ENCODE results near the gene TMEM183A.

TMEM183A gene

GRCh38 chr1:203028784-203029553 lies 21.8 kb downstream of the TMEM183A start:
- DNase-seq (ENCODE audit: low read depth), result no peak

DNA sequence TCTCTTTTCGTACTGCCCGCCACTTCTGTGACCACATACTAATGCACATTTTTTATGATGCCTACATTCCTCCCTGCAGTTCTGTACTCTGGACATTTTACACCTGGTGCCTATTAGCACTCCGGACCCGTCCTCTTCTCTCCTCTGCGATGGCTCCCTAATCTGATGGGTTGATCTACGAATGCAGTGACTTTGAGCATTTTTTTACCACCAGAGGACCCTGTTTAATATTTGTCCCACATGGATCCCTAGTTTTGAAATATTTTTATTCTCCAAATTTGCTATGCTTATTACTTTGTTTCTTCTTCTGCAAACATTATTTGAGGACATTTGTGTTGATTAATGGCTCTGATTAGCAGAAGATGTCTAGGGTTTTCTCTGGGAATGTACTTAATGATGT lies 24.3 kb downstream of the TMEM183A start:
- no peak for DNase-seq (ENCODE audit: low read depth)

DNA sequence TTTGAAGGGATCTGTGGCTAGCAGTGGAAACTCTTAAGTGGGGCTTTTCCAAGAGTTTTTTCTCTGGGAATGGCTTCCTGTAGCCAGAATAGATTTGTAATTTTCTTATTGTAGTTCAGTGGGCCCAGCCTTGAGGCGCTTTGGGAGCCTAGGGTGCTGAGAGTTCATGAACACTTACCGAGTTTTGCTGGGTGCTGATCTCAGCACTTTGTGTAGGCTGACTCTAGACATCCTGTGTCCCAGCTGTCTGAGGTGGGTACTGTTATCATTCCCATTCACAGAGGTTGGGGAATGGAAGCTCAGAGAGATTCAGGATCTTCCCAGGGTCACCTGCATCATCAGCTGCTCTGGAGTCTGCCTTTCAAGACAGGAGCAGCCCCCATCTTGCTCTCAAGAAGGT lies 26.1 kb downstream of the TMEM183A start:
- DNase-seq (ENCODE audit: low read depth), result no peak

- DNase-seq (ENCODE audit: low read depth), result no peak
Measured at GRCh38 chr1:203033917-203034316, 26.7 kb downstream of the TMEM183A start.

DNA sequence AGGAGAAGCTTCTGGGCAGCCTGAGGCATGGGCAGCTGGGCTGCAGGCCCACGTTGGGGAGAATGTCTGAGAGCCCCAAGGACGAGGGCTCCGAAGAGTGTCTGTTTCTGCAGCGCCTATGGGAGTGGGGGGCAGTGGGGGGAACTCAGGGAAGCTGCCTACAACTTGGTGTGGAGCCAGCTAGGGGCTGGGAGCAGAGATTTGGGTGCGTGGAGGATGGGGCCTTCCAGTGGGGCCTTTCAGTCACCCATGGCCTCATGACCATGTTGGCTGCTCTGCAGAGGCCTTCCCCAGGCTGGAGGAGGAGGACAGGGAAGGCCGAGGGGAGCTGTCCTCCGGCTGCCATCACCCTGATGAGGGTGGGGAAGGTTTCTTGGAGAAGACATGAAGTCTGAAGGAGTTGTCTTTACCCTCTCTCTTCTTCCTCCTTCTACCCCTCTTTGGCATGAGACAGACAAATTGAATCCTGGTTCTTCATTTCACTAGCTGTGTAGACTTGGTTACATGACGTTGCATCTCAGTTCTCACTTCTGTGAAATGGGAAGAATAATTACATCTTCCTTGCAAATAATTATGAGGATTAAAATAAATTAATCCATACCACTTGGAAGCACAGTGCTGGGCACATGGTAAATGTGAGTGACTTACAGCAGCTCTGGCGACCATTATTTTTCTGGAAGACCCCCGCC lies 27.4 kb downstream of the TMEM183A start:
- no peak for DNase-seq (ENCODE audit: low read depth)

GRCh38 chr1:203035111-203036000 lies 28.2 kb downstream of the TMEM183A start:
- no peak for DNase-seq (ENCODE audit: low read depth)

- no peak for DNase-seq (ENCODE audit: low read depth)
Measured at GRCh38 chr1:203036135-203036534, 29.0 kb downstream of the TMEM183A start.

- no peak for DNase-seq (ENCODE audit: low read depth)
Measured at GRCh38 chr1:203036537-203036936, 29.4 kb downstream of the TMEM183A start.

- no peak for DNase-seq (ENCODE audit: low read depth)
Measured at GRCh38 chr1:203037509-203038190, 30.5 kb downstream of the TMEM183A start.

DNA sequence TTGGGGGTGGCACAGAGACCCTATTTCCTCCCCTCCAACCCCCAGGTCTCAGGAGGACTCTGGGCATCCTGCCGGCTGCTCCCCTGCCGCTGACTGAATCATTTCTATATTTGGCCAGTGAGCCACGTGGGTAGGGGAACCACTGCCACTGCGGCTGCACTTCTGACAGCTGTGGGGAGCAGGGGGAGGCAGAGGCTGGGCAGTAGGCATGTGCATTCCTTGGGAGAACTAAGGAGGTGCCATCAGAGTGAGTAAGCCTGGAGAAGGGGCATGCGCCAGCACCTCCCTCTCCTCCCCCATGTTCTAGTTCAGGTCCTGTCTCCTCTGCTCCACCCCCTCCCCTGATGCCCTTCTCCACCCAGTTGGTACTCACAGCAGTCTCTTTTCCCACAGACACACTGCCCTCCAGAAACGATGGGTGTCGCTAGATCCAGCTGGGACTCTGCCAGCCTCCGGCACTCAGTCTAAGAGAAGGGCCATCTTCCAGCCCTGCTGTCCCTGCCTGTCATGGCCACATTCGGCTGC lies 31.1 kb downstream of the TMEM183A start:
- DNase-seq (ENCODE audit: low read depth), result no peak

- peak; percentile 46 for DNase-seq (ENCODE audit: low read depth)
Measured at GRCh38 chr1:203038891-203039608, 31.9 kb downstream of the TMEM183A start.

DNA sequence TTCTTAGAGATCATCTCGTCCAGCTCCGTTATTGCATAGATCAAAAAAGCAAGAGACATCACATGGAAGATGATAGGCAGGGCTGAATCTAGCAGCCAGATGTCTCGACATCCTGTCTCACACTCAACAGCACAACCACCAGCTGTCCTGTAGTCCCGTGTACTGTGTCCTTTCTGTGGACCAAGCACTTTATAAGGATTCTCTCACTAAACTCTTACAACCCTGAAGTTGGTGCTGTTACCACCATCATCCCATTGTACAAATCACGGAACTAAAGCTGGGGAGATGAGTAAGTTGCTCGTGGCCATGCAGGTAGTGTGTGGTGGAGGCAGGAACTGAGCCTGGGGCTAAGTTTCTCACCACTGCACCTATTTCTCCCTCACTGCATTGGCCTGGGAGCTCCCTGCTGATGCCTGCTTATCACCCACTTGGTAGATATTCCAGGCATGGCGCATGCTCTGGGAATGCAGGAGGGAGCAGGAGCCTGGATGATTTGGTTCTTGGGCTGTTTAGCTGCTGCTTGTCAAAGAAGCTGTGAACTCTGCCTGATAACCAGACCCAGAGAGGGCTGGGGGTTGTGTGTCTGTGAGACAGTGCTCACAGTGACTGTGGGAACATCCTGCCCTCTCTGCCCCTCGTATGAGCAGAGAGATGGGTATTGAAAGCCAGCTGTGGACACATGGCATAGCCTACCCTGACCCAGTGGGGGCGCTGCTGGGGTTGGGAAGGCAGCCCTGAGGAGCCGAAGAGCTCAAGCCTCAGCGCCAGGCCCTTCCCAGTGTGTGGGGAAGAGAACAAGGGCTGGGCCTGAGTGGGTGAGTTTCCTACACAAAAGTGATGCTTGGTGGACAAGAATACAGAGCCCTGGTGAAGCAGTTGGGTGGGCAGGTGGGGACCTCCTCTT lies 32.7 kb downstream of the TMEM183A start:
- no peak for DNase-seq (ENCODE audit: low read depth)

DNA sequence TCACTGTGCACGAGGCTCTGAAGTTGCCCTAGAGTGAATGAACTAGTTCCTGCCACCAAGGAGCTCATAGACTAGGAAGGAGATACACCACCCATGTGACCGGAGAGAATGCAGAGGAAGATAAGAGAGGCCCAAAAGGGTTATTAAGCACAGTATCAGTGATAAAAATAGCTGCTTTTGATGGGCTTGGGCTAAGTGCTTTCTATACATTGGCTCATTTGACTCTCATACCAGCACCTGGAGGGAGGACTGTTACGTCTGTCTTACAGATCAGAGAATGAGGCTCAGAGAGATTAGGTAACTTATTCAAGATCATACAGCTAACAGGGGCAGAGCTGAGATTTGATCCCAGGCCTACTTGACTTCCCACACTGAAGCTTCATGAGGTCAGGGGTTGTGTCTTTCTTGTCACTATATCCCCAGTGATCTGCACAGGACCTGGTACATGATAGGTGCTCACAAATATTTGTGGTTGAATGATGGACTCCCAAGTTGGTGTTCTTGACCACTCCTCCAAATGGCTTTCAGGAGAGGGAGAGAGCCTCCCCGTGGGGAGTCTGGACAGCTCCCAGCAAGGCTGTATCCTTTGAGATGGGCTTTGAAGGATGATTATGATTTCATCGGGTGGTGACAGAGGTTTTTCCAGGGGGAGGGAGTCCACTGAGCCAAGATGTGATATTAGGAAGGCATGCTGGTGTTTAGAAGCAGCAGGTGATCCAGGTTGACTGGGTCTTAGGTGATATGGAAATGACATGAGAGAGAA lies 33.5 kb downstream of the TMEM183A start:
- no peak for DNase-seq (ENCODE audit: low read depth)

DNA sequence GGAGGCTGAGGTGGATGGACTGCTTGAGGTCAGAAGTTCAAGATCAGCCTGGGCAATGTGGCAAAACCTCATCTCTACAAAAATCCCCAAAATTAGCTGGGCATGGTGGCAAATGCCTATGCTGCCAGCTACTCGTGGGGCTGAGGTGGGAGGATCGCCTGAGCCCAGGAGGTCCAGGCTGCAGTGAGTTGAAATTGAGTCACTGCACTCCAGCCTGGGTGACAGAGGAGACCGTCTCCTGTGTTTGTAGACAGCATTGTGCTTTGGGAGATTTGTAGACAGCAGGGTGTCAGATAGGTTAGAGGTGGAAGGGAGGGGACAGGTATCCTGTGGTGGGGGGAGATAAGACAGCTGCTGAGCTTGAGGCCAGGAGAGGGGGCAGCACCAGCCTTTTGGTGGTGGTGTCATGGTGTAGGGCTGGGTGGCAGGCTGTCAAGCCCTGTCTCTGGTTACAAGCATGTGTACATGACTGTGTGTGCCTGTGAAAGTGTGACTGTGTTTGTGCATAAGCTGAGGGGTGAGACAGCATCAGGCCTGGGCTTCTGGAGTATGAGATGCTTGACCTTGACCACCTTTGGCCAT lies 34.3 kb downstream of the TMEM183A start:
- no peak for DNase-seq (ENCODE audit: low read depth)

GRCh38 chr1:203043830-203044545 lies 36.8 kb downstream of the TMEM183A start:
- no peak for DNase-seq (ENCODE audit: low read depth)

GRCh38 chr1:203044546-203045250 lies 37.5 kb downstream of the TMEM183A start:
- no peak for DNase-seq (ENCODE audit: low read depth)

DNA sequence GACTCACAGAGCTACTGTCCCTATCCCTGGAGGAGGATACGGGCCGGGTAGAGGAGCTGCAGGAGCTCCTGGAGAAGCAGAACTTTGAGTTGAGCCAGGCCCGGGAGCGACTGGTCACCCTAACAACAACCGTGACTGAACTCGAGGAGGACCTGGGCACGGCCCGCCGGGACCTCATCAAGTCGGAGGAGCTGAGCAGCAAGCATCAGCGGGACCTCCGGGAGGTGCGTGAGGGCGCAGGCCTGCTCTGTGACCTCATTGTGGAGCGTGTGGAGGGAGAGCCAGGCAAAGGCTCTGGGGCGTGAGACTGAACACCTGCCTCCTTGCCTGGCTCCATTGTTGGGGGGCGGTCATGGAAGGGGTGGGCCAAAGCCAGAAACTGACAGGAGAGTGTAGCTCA lies 38.2 kb downstream of the TMEM183A start:
- DNase-seq (ENCODE audit: low read depth), result no peak
